Smooth muscle cell (in vitro differentiated cells): Measurements from ENCODE around the gene FOSB. TPM values are rescaled to one million over a fixed set of nuclear protein-coding genes. Genes with fewer than 3 reads are reported as not detected.
A peak's percentile ranks its signal among the peaks of the same experiment; 100 is the strongest.

Source experiments
- DNase-seq: peaks from one replicate; lab custom pipeline; 2025; ENCODE audit not compliant: unreplicated experiment; lab: John Stamatoyannopoulos, UW
- H2AFZ ChIP-seq: fragments of 200-600 bp; sonication (generic); 2 replicates; pipeline ENCODE4 v1.6.0; 2016; ENCODE audit warnings: antibody characterized with exemption, low read depth, mild to moderate bottlenecking
- H3F3A ChIP-seq: fragments of 200-600 bp; sonication (generic); 2 replicates; pipeline ENCODE4 v1.6.0; 2017; ENCODE audit warnings: antibody characterized with exemption, low read depth
- H3K27ac ChIP-seq: fragments of 200-600 bp; sonication (generic); 2 replicates; pipeline ENCODE4 v1.5.1; 2016; ENCODE audit warnings: low read depth, mild to moderate bottlenecking
- H3K27me3 ChIP-seq: fragments of 200-600 bp; sonication (generic); 2 replicates; pipeline ENCODE4 v1.6.1; 2016; ENCODE audit warnings: low read depth, mild to moderate bottlenecking
- H3K36me3 ChIP-seq: fragments of 200-600 bp; sonication (generic); 2 replicates; pipeline ENCODE4 v1.5.1; 2016; ENCODE audit warnings: low read depth
- H3K4me1 ChIP-seq: fragments of 200-600 bp; sonication (generic); 2 replicates; pipeline ENCODE4 v1.5.1; 2016; ENCODE audit warnings: low read depth
- H3K4me2 ChIP-seq: fragments of 200-600 bp; sonication (generic); 2 replicates; pipeline ENCODE4 v1.6.0; 2016; ENCODE audit warnings: mild to moderate bottlenecking
- H3K4me3 ChIP-seq: fragments of 200-600 bp; sonication (generic); 2 replicates; pipeline ENCODE4 v1.5.1; 2016; ENCODE audit warnings: mild to moderate bottlenecking
- H3K79me2 ChIP-seq: fragments of 200-600 bp; sonication (generic); 2 replicates; pipeline ENCODE4 v1.6.0; 2016; ENCODE audit warnings: low read depth, mild to moderate bottlenecking
- H3K9ac ChIP-seq: fragments of 200-600 bp; sonication (generic); 2 replicates; pipeline ENCODE4 v1.6.0; 2016; ENCODE audit warnings: low read depth
- H3K9me3 ChIP-seq: fragments of 200-600 bp; sonication (generic); replicated peaks from 2 replicates; pipeline ENCODE4 v1.5.1; 2016; ENCODE audit warnings: low read depth
- H4K20me1 ChIP-seq: fragments of 200-600 bp; sonication (generic); 2 replicates; pipeline ENCODE4 v1.6.0; 2016; ENCODE audit warnings: low read depth
- CTCF ChIP-seq: fragments of 200-600 bp; sonication (generic); IDR thresholded peaks from 2 replicates; pipeline ENCODE4 v1.5.1; 2017; ENCODE audit warnings: borderline replicate concordance, mild to moderate bottlenecking, antibody characterized with exemption; ENCODE audit not compliant: insufficient read depth, poor library complexity, severe bottlenecking
- WGBS: methylation state at CpG from one replicate; pipeline ENCODE4 v1.1.7; 2016; ENCODE audit warnings: low lambda C conversion rate; 5-methylcytosine and 5-hydroxymethylcytosine counted together
- polyA plus RNA-seq: library from polyadenylated mRNA; unstranded; fragments of >200 nt; fragmentation: Nextera tagmentation; extraction: Ambion mirVana; gene quantifications from 2 replicates; pipeline ENCODE4 v1.2.1, GENCODE V29; 2016
- total RNA-seq: library from RNA; depleted of rRNA; stranded (reverse); fragments of >200 nt; gene quantifications from 2 replicates; pipeline ENCODE4 v1.2.3, GENCODE V29; 2014

Gene FOSB
- total and polyA plus RNA-seq, 2 experiments from 2014 or later: 178 to 186 TPM

DNA sequence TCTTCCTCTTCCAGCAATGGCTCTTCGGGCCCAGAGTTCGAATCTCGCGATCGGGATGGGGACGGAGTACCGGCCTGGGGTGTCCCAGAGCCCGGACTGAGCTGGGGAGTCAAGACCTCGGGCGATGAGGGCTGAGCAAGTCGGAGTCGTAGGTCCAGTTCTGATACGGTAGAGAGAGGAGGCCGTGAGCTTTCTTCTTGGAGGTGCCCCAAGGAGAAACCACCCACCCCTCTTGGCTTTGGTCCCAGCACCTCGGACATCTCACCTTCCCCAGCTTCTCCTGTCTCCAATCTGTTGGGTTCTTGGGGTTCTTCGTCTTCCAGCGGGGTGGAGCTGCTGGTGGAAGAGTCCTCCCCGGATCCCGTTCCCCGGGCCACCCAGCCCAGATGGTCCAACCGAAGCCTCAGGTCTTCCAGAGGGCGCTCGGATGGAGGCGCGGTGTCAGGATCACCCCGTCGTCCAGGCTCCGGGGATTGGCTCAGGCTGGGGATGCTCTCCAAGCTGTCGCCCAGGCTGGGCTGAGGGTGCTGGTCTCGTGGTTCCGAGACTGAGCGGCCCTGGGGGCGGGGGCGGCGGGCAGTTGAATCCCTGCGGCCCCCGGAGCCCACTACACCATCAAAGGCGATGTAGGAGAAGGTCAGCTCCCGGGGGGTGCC is 26.6 kb downstream of the FOSB start:
- Histone ChIP-seq H3K36me3 (no peaks in the 10 kb centered on the region), H3K79me2 (no peaks in the 10 kb centered on the region), H3K4me1 (peaks cover 11% of the 10 kb centered on the region), H3K27me3 (peaks cover 22% of the 10 kb centered on the region), H3K9me3 (no peaks in the 10 kb centered on the region), H3F3A (no peaks in the 10 kb centered on the region), H2AFZ (no peak overlapping the region), H4K20me1 (peaks cover 8% of the 10 kb centered on the region), H3K9ac (no peak overlapping the region), H3K4me3 (no peak overlapping the region), H3K4me2 (no peak overlapping the region), H3K27ac (no peak overlapping the region)
- WGBS: 97% methylated on average over 37 of the region's 39 CpGs
- DNase-seq: no peak
- TF ChIP-seq CTCF: no peak

DNA sequence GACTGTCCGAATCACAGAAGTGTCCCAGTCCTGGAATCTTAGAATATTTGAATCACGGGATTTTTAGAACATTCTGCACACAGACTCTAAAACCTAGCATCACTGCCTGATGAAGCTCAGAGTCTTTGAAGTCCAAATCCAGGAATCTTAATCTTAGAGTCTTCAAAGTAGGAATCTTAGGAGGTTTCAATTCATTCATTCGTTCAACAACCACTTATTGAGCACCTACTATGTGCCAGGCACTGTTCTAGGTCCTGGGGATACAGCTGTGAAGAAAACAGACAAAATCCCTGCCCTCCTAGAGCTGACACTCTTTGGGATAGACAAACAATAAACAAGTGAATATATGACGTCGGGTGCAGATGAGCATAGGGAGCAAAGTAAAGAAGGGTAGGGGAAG is 27.4 kb downstream of the FOSB start:
- Histone ChIP-seq H3K27me3 (peaks cover 27% of the 10 kb centered on the region), H3K4me3 (no peak overlapping the region), H3K9me3 (no peaks in the 10 kb centered on the region), H3K9ac (no peak overlapping the region), H3K36me3 (no peaks in the 10 kb centered on the region), H3F3A (no peaks in the 10 kb centered on the region), H3K27ac (no peak overlapping the region), H3K4me2 (no peak overlapping the region), H3K79me2 (no peaks in the 10 kb centered on the region), H4K20me1 (peaks cover 8% of the 10 kb centered on the region), H2AFZ (no peak overlapping the region), H3K4me1 (peaks cover 11% of the 10 kb centered on the region)
- 90% methylated on average over 5 of the region's 5 CpGs for WGBS
- DNase-seq: no peak
- TF ChIP-seq CTCF: no peak

DNA sequence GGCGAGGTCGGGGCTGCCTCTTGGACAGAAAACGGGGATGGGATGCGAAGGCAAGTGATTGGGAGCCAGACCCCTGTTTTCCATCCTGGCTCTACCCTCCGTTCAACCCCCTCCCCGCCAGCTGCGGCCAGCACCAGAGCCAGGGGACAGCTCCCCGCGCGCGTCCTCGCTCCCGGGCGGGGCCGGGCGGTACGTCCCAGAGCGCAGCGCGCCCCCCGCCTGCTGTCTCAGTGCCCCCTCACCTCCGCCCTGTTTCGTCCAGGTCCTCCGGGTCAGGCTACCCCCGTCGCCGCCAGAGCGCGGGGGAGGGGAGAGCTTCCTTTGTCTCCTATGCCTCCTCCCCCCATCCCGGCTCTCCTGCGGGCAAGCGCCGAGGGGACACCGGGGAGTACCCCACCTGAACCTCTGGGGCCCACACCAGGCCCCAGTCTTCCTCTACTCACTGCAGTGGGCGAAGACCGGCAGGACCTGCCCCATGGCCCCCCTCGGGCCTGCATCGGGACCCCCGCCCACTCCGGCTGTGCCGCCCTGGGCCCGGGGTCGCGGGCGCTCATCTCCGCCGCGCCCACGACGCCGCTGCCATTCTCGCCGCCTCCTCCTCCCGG is 28.7 kb downstream of the FOSB start:
- no peaks in the 10 kb centered on the region for H3K79me2 ChIP-seq
- H3K27ac ChIP-seq: no peak overlapping the region
- H3K4me3 ChIP-seq: peak overlapping the region; percentile 66
- H3F3A ChIP-seq: no peaks in the 10 kb centered on the region
- no peak for TF ChIP-seq CTCF
- H4K20me1 ChIP-seq: peaks cover 8% of the 10 kb centered on the region
- peak overlapping the region; percentile 42 for H2AFZ ChIP-seq
- H3K4me2 ChIP-seq: peak overlapping the region; percentile 92
- DNase-seq: peak; percentile 53
- H3K27me3 ChIP-seq: peaks cover 27% of the 10 kb centered on the region
- no peak overlapping the region for H3K9ac ChIP-seq
- WGBS: 3% methylated on average over 24 of the region's 54 CpGs
- no peaks in the 10 kb centered on the region for H3K36me3 ChIP-seq
- H3K9me3 ChIP-seq: no peaks in the 10 kb centered on the region
- peaks cover 11% of the 10 kb centered on the region for H3K4me1 ChIP-seq

GRCh38 chr19:45497791-45498190 is 30.0 kb downstream of the FOSB start:
- WGBS: 38% methylated on average over 16 of the region's 16 CpGs
- Histone ChIP-seq H3K9me3 (no peaks in the 10 kb centered on the region), H3K4me2 (no peak overlapping the region)

More at GRCh38 chr19:45497791-45498190, 30.0 kb downstream of the FOSB start:
- H2AFZ ChIP-seq: no peak overlapping the region
- no peaks in the 10 kb centered on the region for H3K79me2 ChIP-seq
- no peak overlapping the region for H3K9ac ChIP-seq
- peaks cover 27% of the 10 kb centered on the region for H3K27me3 ChIP-seq
- no peak for TF ChIP-seq CTCF
- H3K27ac ChIP-seq: no peak overlapping the region
- peaks cover 8% of the 10 kb centered on the region for H4K20me1 ChIP-seq
- H3K4me3 ChIP-seq: no peak overlapping the region
- DNase-seq: no peak
- H3K36me3 ChIP-seq: no peaks in the 10 kb centered on the region
- H3K4me1 ChIP-seq: peaks cover 11% of the 10 kb centered on the region
- H3F3A ChIP-seq: no peaks in the 10 kb centered on the region
